Umbilical cord (tissue), 2 donors: ENCODE results near the gene ABHD8. TPM values are rescaled to one million over a fixed set of nuclear protein-coding genes. Genes with fewer than 3 reads are reported as not detected.

ENCODE experiments used
- DNase-seq: peaks from one replicate; pipeline ENCODE4 v3.0.0-alpha.2; 2015; ENCODE audit warnings: low spot score
- total RNA-seq: library from RNA; depleted of rRNA; stranded (reverse); fragments of >200 nt; gene quantifications from one replicate; pipeline ENCODE4 v1.2.3, GENCODE V29; 2014; ENCODE audit warnings: low replicate concordance; ENCODE audit not compliant: insufficient read depth

The ABHD8 gene
- total RNA-seq, 1 donor from 2014 or later: 8.7 TPM

- peak; percentile 33 for DNase-seq
These were observed 30.6 kb upstream of the ABHD8 start for GRCh38 chr19:17333611-17334413.

- no peak for DNase-seq
These were observed 29.7 kb upstream of the ABHD8 start for GRCh38 chr19:17332677-17333581.

GRCh38 chr19:17332360-17332676 is 29.1 kb upstream of the ABHD8 start:
- no peak for DNase-seq

DNA sequence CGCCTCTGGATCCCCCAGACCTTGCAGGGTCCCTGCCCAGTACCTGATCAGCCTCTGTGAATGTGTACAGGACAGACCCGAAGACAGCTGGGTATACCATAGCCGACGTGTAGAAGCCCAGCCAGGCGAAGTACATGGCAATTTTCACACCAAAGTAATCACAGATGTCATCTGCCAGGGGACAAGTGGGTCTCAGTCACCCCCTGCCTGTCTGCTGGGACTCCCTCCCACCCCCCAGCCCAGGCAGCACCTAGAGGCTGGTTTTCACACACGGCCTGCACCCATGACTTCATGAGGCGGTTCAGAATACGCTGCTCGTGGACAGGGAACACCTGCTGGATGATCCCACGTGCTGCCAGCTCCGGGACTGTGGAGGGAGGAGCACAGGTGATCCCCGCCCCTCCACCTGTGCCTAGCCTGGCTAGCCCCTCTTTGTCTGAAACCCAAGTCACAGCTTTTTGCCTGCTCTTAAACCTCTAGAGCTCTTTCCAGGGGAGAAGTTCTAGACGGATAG is 27.9 kb upstream of the ABHD8 start:
- no peak for DNase-seq

GRCh38 chr19:17330262-17331044 is 27.2 kb upstream of the ABHD8 start:
- no peak for DNase-seq

DNA sequence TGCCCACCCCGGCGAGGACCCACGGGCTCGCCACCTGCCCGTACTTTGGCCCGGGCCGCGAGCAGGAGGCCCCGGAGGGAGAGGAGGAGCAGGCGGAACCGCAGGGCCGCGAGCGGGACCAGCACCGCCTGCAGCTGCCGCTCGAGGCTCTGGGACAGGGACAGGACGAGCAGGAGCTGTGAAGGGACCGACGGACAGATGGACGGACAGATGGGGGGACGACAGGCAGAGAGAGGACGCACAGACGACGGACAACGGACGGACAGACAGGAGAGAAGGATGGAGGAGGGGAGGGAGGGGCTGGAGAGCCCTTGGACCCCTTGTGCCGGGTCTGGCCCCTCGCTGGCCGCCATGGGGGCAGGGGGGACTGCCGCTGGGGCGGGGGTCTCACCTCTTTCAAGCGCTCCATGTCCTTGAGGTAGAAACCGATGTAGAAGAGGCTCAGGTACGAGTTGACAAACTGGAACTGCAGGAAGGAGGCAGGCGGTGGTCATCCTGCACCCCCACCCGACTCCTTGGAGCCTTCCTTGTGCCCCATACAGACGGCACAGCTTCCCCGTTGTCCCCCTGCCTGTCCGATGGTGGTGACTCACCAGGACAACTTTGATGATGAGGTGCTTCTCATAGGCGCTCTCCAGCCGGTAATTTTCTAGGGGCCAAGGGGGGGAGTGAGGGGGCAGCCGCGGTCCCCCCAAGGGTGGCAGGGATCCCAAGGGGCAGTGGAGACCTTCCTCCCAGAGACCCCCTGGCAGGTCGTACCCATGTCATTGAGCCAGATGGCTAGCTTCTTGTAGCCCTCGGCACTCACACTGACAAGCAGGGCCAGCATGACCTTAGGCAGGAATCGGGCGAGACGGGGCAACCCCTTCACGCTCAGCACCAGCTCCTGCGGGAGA is 26.4 kb upstream of the ABHD8 start:
- no peak for DNase-seq

- no peak for DNase-seq
These were observed 25.5 kb upstream of the ABHD8 start for GRCh38 chr19:17328517-17329365.

- DNase-seq: peak; percentile 72
These were observed 24.7 kb upstream of the ABHD8 start for GRCh38 chr19:17327654-17328516.

GRCh38 chr19:17327068-17327653 is 23.9 kb upstream of the ABHD8 start:
- DNase-seq: no peak

DNA sequence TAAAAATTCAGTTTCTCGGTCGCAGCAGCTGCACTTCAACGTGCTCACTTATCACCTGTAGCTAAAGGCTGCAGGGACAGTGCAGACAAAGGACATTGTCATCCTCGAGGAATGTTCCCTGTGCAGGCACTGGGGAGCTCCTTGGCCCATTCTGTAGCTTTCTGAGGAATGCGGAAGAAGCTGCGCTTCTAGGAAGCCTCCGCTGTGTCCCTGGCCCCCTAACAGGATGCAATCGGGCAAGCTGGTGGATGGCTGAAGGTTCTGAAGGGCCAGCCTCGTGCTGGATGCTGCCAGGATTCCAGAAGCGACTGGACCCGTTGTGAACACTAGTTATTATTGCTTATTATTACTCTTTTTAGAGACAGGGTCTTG is 23.4 kb upstream of the ABHD8 start:
- DNase-seq: no peak

GRCh38 chr19:17325881-17326594 is 22.8 kb upstream of the ABHD8 start:
- DNase-seq: no peak

- no peak for DNase-seq
These were observed 21.9 kb upstream of the ABHD8 start for GRCh38 chr19:17325133-17325532.

DNA sequence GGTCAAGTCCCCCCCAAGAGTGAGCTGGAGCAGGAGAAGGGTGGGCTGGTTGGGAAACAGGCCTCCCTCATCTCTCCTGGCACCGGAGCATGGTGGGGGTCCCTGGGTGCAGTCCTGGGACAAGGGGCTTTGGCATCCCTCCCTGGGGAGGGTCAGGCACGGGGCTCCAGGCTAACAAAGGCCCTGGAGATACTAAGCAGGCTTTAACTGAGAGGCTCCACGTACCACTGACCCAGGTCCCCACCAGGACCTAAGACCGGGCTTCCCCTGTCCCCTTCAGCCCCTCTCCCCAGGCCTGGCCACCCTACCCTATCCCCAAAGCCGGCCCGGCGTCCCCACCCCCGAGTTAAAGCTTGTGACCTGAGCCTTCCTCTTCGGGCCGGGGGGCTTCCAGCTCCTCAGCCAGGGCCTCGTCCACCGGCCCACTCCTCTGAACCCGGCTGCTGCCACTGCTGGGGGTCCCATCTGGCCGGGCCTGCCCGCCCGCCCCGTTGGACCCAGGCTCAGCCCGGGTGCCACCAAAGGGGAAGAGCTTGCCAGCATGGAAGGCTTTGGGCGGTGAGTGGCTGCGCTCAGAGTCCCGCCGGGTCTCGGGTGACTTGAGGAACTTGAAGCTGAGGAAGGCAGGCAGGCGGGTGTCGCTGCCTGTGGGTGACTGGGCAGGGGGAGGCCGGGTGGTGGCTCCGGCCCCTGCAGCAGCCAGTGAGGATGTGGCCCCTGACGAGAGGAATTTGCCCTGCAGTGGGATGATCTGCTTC is 21.3 kb upstream of the ABHD8 start:
- no peak for DNase-seq

- no peak for DNase-seq
These were observed 20.7 kb upstream of the ABHD8 start for GRCh38 chr19:17323964-17324332.

DNA sequence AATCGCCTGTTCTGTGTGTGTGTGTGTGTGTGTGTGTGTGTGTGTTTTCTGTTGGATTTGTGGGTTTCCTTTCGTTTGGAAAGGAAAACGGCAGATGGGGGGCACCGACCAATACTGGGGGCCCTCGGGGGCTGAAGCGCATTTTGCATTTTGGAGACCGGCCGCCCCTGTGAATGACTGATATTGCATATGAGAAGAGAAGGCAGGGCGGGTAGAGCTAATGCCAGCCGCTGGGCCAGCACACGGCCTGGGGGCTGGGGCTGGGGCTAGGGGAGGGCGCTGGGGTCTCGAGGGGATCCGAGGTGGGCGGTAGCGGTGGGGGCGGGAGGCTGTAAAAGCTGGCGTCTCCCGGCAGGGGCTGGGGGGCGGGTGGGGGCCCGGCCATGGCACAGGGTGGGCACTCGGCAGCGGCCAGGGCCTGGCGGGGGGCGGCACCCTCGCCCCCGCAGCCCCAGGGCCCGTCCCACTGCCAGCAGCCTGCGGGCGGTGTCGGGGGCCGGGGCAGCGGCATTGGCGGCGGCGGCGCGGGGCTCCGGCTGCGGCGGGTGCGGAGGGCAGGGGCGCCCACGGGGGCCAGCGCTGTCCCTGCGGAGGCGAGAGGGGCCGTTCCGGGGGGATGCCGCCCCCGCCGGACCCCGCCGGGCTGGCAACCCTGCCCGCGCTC is 20.2 kb upstream of the ABHD8 start:
- DNase-seq: no peak

- no peak for DNase-seq
These were observed 19.6 kb upstream of the ABHD8 start for GRCh38 chr19:17322854-17323253.
